Mesendoderm (in vitro differentiated cells): ENCODE results near the gene OVOL1.

Experiments used
- DNase-seq: peaks from one replicate; pipeline ENCODE4 v3.0.0; 2013
- H2AK5ac ChIP-seq: 2 replicates; pipeline ENCODE4 v1.6.1; 2013; ENCODE audit warnings: low read length, inconsistent platforms
- H2BK120ac ChIP-seq: 2 replicates; pipeline ENCODE4 v1.6.1; 2013; ENCODE audit warnings: low read depth, mild to moderate bottlenecking, low read length, moderate library complexity, mixed read lengths
- H2BK15ac ChIP-seq: replicated peaks from 2 replicates; pipeline ENCODE4 v1.6.1; 2013; ENCODE audit warnings: low read depth, mild to moderate bottlenecking, moderate library complexity
- H2BK5ac ChIP-seq: 2 replicates; pipeline ENCODE4 v1.6.1; 2013; ENCODE audit warnings: low read length, inconsistent platforms
- H3K18ac ChIP-seq: 2 replicates; pipeline ENCODE4 v1.6.1; 2013; ENCODE audit warnings: mild to moderate bottlenecking, low read length, mixed read lengths
- H3K23ac ChIP-seq: one replicate; pipeline ENCODE4 v1.6.1; 2013; ENCODE audit warnings: low read length
- H3K27ac ChIP-seq: 2 replicates; pipeline ENCODE4 v1.5.1; 2013; ENCODE audit warnings: low read depth, mild to moderate bottlenecking, inconsistent platforms, low read length, moderate library complexity
- H3K27me3 ChIP-seq: 2 replicates; pipeline ENCODE4 v1.6.1; 2013; ENCODE audit warnings: low read length, control low read depth, mild to moderate bottlenecking, inconsistent platforms; ENCODE audit not compliant: insufficient read depth, poor library complexity
- H3K36me3 ChIP-seq: 2 replicates; pipeline ENCODE4 v1.6.1; 2013; ENCODE audit warnings: low read length, inconsistent platforms; ENCODE audit not compliant: control insufficient read depth, insufficient read depth
- H3K4ac ChIP-seq: one replicate; pipeline ENCODE4 v1.6.1; 2013; ENCODE audit warnings: low read depth, mild to moderate bottlenecking, low read length, moderate library complexity
- H3K4me1 ChIP-seq: 2 replicates; pipeline ENCODE4 v1.6.1; 2013; ENCODE audit warnings: low read depth, low read length, inconsistent platforms; ENCODE audit not compliant: control insufficient read depth
- H3K4me2 ChIP-seq: 2 replicates; pipeline ENCODE4 v1.6.1; 2013; ENCODE audit warnings: low read length
- H3K4me3 ChIP-seq: 2 replicates; pipeline ENCODE4 v1.5.1; 2013; ENCODE audit warnings: mild to moderate bottlenecking, low read length
- H3K56ac ChIP-seq: one replicate; pipeline ENCODE4 v1.6.1; 2013; ENCODE audit warnings: low read length
- H3K79me1 ChIP-seq: 2 replicates; pipeline ENCODE4 v1.6.1; 2013; ENCODE audit warnings: low read length, inconsistent platforms
- H3K79me2 ChIP-seq: 2 replicates; pipeline ENCODE4 v1.6.1; 2013; ENCODE audit warnings: mild to moderate bottlenecking, low read length; ENCODE audit not compliant: control insufficient read depth, insufficient read depth
- H3K9ac ChIP-seq: 2 replicates; pipeline ENCODE4 v1.6.1; 2013; ENCODE audit warnings: low read length, inconsistent platforms
- H4K5ac ChIP-seq: one replicate; pipeline ENCODE4 v1.6.1; 2013; ENCODE audit warnings: low read length
- H4K8ac ChIP-seq: one replicate; pipeline ENCODE4 v1.6.1; 2013; ENCODE audit warnings: low read depth, mild to moderate bottlenecking, control low read depth, low read length, moderate library complexity
- WGBS: extraction: QIAGEN DNeasy Blood & Tissue Kit; methylation state at CpG from one replicate; pipeline ENCODE4 v1.1.7; 2013; ENCODE audit warnings: low lambda C conversion rate, missing lambda C conversion rate; ENCODE audit not compliant: insufficient coverage; ENCODE audit errors: extremely low coverage; 5-methylcytosine and 5-hydroxymethylcytosine counted together

The OVOL1 gene

GRCh38 chr11:65790902-65791650 lies 4.2 kb downstream of the OVOL1 start:
- H2AK5ac ChIP-seq, result no peak overlapping the region
- H3K4me1 ChIP-seq, result peaks cover 3% of the 10 kb centered on the region
- no peak for DNase-seq
- no peaks in the 10 kb centered on the region for H3K79me2 ChIP-seq
- H4K8ac ChIP-seq, result no peak overlapping the region
- no peak overlapping the region for H2BK5ac ChIP-seq
- no peaks in the 10 kb centered on the region for H3K79me1 ChIP-seq
- H3K4ac ChIP-seq, result no peak overlapping the region
- H3K56ac ChIP-seq, result peak overlapping the region; percentile 15
- no peak overlapping the region for H3K18ac ChIP-seq
- H3K4me2 ChIP-seq, result no peak overlapping the region
- H3K23ac ChIP-seq, result no peak overlapping the region
- no peak overlapping the region for H4K5ac ChIP-seq
- H3K4me3 ChIP-seq, result no peak overlapping the region
- H3K27ac ChIP-seq, result no peak overlapping the region
- no CpG with 5 or more reads among the region's 18 CpGs for WGBS
- H3K27me3 ChIP-seq, result peaks cover 8% of the 10 kb centered on the region
- H2BK15ac ChIP-seq, result no peak overlapping the region
- H3K9ac ChIP-seq, result no peak overlapping the region
- no peak overlapping the region for H2BK120ac ChIP-seq
- H3K36me3 ChIP-seq, result no peaks in the 10 kb centered on the region

GRCh38 chr11:65791719-65792213 lies 4.9 kb downstream of the OVOL1 start:
- no peak for DNase-seq
- H3K23ac ChIP-seq, result no peak overlapping the region
- no peaks in the 10 kb centered on the region for H3K79me2 ChIP-seq
- no peaks in the 10 kb centered on the region for H3K36me3 ChIP-seq
- H3K4ac ChIP-seq, result no peak overlapping the region
- H3K27ac ChIP-seq, result no peak overlapping the region
- H3K79me1 ChIP-seq, result no peaks in the 10 kb centered on the region
- H3K56ac ChIP-seq, result no peak overlapping the region
- no CpG with 5 or more reads among the region's 13 CpGs for WGBS
- H3K9ac ChIP-seq, result no peak overlapping the region
- H3K4me3 ChIP-seq, result no peak overlapping the region
- H2BK120ac ChIP-seq, result no peak overlapping the region
- H2BK5ac ChIP-seq, result no peak overlapping the region
- H3K4me2 ChIP-seq, result no peak overlapping the region
- no peak overlapping the region for H2BK15ac ChIP-seq
- H3K27me3 ChIP-seq, result peaks cover 4% of the 10 kb centered on the region
- H2AK5ac ChIP-seq, result no peak overlapping the region
- no peak overlapping the region for H4K8ac ChIP-seq
- peaks cover 3% of the 10 kb centered on the region for H3K4me1 ChIP-seq
- H4K5ac ChIP-seq, result no peak overlapping the region
- H3K18ac ChIP-seq, result no peak overlapping the region

- H2BK5ac ChIP-seq, result no peak overlapping the region
- DNase-seq, result no peak
- no peaks in the 10 kb centered on the region for H3K79me2 ChIP-seq
- H3K4me1 ChIP-seq, result peaks cover 3% of the 10 kb centered on the region
- no peak overlapping the region for H4K8ac ChIP-seq
- H3K79me1 ChIP-seq, result no peaks in the 10 kb centered on the region
- no peak overlapping the region for H3K4me3 ChIP-seq
- H3K18ac ChIP-seq, result no peak overlapping the region
- H3K56ac ChIP-seq, result no peak overlapping the region
- no CpG with 5 or more reads among the region's 16 CpGs for WGBS
- no peak overlapping the region for H3K27ac ChIP-seq
- H2BK15ac ChIP-seq, result no peak overlapping the region
- H2BK120ac ChIP-seq, result no peak overlapping the region
- no peak overlapping the region for H4K5ac ChIP-seq
- H3K4me2 ChIP-seq, result no peak overlapping the region
- H3K9ac ChIP-seq, result no peak overlapping the region
- H3K36me3 ChIP-seq, result no peaks in the 10 kb centered on the region
- H2AK5ac ChIP-seq, result no peak overlapping the region
- no peak overlapping the region for H3K4ac ChIP-seq
- peaks cover 4% of the 10 kb centered on the region for H3K27me3 ChIP-seq
- H3K23ac ChIP-seq, result no peak overlapping the region
These were observed 5.6 kb downstream of the OVOL1 start for GRCh38 chr11:65792456-65792855.

DNA sequence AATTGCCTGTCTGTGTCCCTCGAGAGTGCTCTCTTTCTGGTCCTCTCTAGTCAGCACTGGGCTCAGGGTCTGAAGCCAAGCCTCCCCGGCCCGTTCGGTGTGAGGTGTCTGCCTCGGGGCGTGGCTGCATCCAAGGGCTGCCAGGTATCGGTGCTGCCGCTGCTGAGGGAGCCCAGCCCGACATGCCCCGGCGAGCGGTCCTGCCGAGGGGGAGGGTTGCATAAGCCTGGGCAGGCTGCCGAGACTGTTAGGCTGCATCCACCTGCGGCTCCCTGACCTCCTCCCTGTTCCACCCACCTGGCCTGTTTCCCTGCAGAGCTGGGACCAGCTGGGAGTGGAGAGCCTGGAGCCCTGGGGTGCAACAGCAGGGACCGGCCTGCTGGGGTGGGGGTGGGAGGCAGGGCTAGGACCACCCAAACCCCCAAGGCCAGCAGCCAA lies 6.3 kb downstream of the OVOL1 start:
- no peaks in the 10 kb centered on the region for H3K27me3 ChIP-seq
- no peak overlapping the region for H3K56ac ChIP-seq
- H3K36me3 ChIP-seq, result no peaks in the 10 kb centered on the region
- no peak overlapping the region for H3K27ac ChIP-seq
- H3K4me3 ChIP-seq, result no peak overlapping the region
- no CpG with 5 or more reads among the region's 16 CpGs for WGBS
- H2BK5ac ChIP-seq, result no peak overlapping the region
- H3K4ac ChIP-seq, result no peak overlapping the region
- no peak overlapping the region for H3K18ac ChIP-seq
- no peak overlapping the region for H2BK15ac ChIP-seq
- DNase-seq, result no peak
- H2AK5ac ChIP-seq, result no peak overlapping the region
- H3K79me1 ChIP-seq, result no peaks in the 10 kb centered on the region
- no peak overlapping the region for H3K9ac ChIP-seq
- H4K5ac ChIP-seq, result no peak overlapping the region
- H3K4me2 ChIP-seq, result no peak overlapping the region
- no peak overlapping the region for H2BK120ac ChIP-seq
- no peaks in the 10 kb centered on the region for H3K79me2 ChIP-seq
- peaks cover 3% of the 10 kb centered on the region for H3K4me1 ChIP-seq
- H3K23ac ChIP-seq, result no peak overlapping the region
- no peak overlapping the region for H4K8ac ChIP-seq

DNA sequence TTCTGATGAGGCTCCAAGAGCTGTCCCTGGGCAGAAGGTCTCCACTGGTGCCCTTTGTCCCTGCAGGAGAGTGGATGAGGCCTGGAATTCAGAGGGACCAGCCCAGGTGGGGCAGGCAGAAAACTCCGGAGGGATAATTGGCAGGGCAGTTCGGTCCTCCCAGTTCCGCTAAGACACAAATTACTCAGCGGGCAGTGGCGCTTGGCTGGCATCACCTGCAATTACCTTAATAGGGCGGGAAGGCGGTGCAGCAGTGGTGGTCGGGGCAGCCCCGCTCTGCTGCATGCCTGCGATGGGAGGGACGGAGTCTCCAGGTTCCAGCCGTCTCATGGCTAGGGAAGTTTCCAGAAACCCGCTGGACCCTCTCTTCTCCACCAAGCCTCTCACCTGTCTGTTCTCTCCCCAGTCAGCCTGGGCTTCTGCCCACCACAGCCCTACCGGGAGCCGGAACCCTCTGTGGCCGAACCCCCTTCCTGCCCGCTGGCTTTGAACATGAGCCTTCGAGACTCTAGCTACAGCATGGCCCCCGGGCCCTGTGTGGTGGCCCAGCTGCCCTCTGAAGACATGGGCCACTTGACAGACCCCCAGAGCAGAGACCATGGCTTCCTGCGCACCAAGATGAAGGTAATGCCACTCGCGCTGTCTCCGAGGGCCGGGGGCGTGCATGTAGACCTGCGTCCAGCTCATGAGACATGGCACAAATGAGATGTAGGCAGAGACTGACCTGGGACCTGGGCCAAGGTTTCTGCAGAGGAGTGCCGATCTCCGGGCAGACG lies 7.0 kb downstream of the OVOL1 start:
- H3K56ac ChIP-seq, result no peak overlapping the region
- H2BK5ac ChIP-seq, result no peak overlapping the region
- H4K8ac ChIP-seq, result no peak overlapping the region
- no CpG with 5 or more reads among the region's 29 CpGs for whole genome bisulfite sequencing
- H3K4ac ChIP-seq, result no peak overlapping the region
- no peaks in the 10 kb centered on the region for H3K27me3 ChIP-seq
- no peak overlapping the region for H3K27ac ChIP-seq
- no peaks in the 10 kb centered on the region for H3K36me3 ChIP-seq
- no peaks in the 10 kb centered on the region for H3K4me1 ChIP-seq
- H4K5ac ChIP-seq, result no peak overlapping the region
- H3K9ac ChIP-seq, result no peak overlapping the region
- no peaks in the 10 kb centered on the region for H3K79me1 ChIP-seq
- no peak overlapping the region for H2BK120ac ChIP-seq
- H2BK15ac ChIP-seq, result no peak overlapping the region
- no peak for DNase-seq
- H3K4me2 ChIP-seq, result no peak overlapping the region
- H2AK5ac ChIP-seq, result no peak overlapping the region
- no peak overlapping the region for H3K23ac ChIP-seq
- no peak overlapping the region for H3K4me3 ChIP-seq
- H3K79me2 ChIP-seq, result no peaks in the 10 kb centered on the region
- H3K18ac ChIP-seq, result no peak overlapping the region
